Measurements from ENCODE around the gene PAK4.

GRCh38 chr19:39172700-39173501, 47.3 kb downstream of the PAK4 start:
- TF ChIP-seq DDX20 (tag; IDR thresholded peaks at IDR 0.05; ENCODE audit: low read depth) (no peak), STAT5B (CRISPR knock-in tag; IDR thresholded peaks at IDR 0.05) (no peak), SMC3 (conservative IDR thresholded peaks at IDR 0.05; ENCODE audit: insufficient read depth, low read depth, low read length) (no peak), BHLHE40 (IDR thresholded peaks at IDR 0.05; ENCODE audit: low read length) (no peak), CREB1 (IDR thresholded peaks at IDR 0.05) (no peak), CREB1 (CRISPR knock-in tag; IDR thresholded peaks at IDR 0.05) (no peak), EZH2 (IDR thresholded peaks at IDR 0.05; ENCODE audit: borderline replicate concordance, low read depth, low read length) (no peak), ZNF263 (CRISPR knock-in tag; IDR thresholded peaks at IDR 0.05; ENCODE audit: borderline replicate concordance) (no peak), POLR2A (conservative IDR thresholded peaks at IDR 0.05) (no peak), PCBP2 (IDR thresholded peaks at IDR 0.05; ENCODE audit: low read depth, low read length, poor library complexity, severe bottlenecking) (no peak), USF2 (CRISPR knock-in tag; IDR thresholded peaks at IDR 0.05) (no peak), PHB2 (IDR thresholded peaks at IDR 0.05; ENCODE audit: low read depth) (no peak), BACH1 (tag; IDR thresholded peaks at IDR 0.05) (no peak), SMARCC2 (IDR thresholded peaks at IDR 0.05; ENCODE audit: low read depth) (no peak)
